DND-41 (cell line): ENCODE measurements around the gene RILP.

Source experiments
- EZH2 ChIP-seq: IDR thresholded peaks from 3 replicates; pipeline ENCODE4 v1.6.1; 2012; ENCODE audit warnings: borderline replicate concordance, low read depth, mild to moderate bottlenecking, moderate library complexity, low read length, inconsistent platforms; ENCODE audit not compliant: severe bottlenecking
- TF ChIP-seq, protein P1 (sequence below): IDR thresholded peaks from 2 replicates; pipeline ENCODE4 v1.5.1; 2012; ENCODE audit warnings: borderline replicate concordance, low read length, moderate library complexity, mild to moderate bottlenecking; ENCODE audit not compliant: poor library complexity, severe bottlenecking; ENCODE audit errors: extremely low read depth

DNA sequence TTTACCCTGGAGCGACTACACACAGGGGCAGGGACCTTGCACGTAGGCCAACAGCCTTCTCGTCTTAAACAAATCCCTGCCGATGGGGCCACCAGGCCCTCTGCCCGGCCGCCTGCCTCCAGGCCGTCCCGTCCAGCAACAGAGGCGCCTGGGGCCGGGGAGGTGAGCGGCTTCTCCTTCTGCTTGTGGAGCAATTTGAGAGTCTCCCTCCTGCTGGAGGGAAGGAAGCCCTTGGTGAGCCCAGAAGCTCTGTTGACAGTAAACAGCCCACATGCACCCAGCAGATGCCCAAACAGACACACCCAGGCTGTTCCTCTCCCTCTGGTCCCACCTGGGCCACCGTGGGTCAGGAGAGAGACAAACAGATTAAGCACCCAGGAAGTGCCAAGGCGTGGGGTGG lies 29.2 kb downstream of the RILP start:
- TF ChIP-seq, protein P1, sequence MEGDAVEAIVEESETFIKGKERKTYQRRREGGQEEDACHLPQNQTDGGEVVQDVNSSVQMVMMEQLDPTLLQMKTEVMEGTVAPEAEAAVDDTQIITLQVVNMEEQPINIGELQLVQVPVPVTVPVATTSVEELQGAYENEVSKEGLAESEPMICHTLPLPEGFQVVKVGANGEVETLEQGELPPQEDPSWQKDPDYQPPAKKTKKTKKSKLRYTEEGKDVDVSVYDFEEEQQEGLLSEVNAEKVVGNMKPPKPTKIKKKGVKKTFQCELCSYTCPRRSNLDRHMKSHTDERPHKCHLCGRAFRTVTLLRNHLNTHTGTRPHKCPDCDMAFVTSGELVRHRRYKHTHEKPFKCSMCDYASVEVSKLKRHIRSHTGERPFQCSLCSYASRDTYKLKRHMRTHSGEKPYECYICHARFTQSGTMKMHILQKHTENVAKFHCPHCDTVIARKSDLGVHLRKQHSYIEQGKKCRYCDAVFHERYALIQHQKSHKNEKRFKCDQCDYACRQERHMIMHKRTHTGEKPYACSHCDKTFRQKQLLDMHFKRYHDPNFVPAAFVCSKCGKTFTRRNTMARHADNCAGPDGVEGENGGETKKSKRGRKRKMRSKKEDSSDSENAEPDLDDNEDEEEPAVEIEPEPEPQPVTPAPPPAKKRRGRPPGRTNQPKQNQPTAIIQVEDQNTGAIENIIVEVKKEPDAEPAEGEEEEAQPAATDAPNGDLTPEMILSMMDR = no peak
- no peak for TF ChIP-seq EZH2
